HG02852 (cell line): ENCODE results near the gene SERTAD2.

Experiments used
- ATAC-seq: cut with Tn5 transposase; IDR thresholded peaks from one replicate; pipeline ENCODE4 v1.9.1; 2021; ENCODE audit warnings: mild to moderate bottlenecking, moderate library complexity; ENCODE audit not compliant: unreplicated experiment

The SERTAD2 gene

GRCh38 chr2:64629875-64630274 is 23.8 kb downstream of the SERTAD2 start:
- ATAC-seq = no peak

- ATAC-seq = no peak
Observed at GRCh38 chr2:64629329-64629781, 24.4 kb downstream of the SERTAD2 start.

- ATAC-seq = no peak
Observed at GRCh38 chr2:64627860-64628841, 25.6 kb downstream of the SERTAD2 start.

- no peak for ATAC-seq
Observed at GRCh38 chr2:64626963-64627760, 26.6 kb downstream of the SERTAD2 start.

DNA sequence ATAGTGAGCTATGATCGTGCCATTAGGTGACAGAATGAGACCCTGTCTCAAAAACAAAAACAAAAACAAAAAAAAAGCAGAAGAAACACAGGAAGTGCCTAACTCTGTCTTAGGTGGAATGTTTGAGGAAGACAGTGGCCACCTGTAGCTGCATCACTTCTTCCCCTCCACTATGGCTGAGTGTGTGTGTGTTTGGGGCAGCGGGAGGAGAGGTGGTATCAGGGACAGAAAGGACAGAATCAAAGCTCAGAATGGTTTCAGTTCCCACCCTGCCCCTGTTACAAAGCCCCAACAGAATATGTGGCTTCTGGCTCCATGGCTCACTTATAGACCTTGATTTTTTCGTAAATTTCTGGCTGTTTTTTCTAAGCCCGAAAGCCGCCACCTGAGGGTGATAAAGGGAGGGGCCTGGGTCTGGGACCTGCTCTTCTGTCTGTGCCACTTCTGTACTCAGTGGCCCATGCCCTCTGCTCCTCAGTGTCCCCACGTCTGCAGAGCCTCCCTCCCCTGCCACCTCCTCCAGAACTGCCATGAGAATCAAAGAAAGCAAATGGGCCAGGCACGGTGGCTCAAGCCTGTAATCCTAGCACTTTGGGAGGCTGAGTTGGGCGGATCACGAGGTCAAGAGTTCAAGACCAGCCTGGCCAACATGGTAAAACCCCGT is 27.4 kb downstream of the SERTAD2 start:
- no peak for ATAC-seq

- ATAC-seq = no peak
Observed at GRCh38 chr2:64625299-64626145, 28.2 kb downstream of the SERTAD2 start.

DNA sequence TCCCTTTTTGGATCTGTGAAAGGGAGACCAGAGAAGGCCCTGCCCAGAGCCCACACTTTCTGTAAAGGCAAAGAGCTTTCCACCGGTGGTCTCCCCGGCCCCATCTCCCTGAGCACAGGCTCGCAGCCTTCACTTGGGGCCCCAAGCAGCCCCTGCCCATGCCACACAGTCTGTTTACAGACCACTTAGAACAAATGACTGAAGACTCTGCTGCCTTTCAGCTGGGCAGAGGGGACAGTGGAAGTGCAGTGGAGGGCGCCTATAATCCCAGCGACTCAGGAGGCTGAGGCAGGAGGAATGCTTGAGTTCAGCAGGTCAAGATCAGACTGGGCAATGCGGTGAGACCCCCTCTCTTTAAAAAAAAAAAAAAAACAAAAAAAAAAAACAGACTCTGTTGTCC is 28.9 kb downstream of the SERTAD2 start:
- no peak for ATAC-seq

DNA sequence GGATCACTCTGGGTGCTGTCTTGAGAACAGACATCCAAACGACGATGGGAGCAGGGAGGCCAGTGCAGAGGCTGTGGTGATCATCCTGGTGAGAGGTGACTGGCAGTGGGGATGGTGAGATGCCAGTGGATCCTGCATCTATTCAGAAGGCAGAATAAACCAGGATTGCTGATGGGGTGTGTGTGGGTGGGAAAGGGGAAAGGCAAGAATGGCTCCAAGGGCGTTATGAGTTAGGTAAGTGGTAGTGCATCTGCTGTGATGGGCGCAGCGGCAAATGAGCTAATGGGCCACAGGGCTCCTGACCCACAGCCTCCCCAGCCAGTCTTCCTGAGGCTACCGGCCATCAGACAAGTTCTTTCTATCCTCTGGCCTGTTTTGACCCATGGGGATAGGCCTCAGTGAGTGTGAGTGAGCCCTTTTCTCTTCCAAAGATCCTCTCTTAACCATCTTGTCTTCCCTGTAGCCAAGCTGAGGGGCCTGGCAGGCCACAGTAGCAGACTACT is 29.6 kb downstream of the SERTAD2 start:
- no peak for ATAC-seq

- no peak for ATAC-seq
Observed at GRCh38 chr2:64623242-64623850, 30.4 kb downstream of the SERTAD2 start.

DNA sequence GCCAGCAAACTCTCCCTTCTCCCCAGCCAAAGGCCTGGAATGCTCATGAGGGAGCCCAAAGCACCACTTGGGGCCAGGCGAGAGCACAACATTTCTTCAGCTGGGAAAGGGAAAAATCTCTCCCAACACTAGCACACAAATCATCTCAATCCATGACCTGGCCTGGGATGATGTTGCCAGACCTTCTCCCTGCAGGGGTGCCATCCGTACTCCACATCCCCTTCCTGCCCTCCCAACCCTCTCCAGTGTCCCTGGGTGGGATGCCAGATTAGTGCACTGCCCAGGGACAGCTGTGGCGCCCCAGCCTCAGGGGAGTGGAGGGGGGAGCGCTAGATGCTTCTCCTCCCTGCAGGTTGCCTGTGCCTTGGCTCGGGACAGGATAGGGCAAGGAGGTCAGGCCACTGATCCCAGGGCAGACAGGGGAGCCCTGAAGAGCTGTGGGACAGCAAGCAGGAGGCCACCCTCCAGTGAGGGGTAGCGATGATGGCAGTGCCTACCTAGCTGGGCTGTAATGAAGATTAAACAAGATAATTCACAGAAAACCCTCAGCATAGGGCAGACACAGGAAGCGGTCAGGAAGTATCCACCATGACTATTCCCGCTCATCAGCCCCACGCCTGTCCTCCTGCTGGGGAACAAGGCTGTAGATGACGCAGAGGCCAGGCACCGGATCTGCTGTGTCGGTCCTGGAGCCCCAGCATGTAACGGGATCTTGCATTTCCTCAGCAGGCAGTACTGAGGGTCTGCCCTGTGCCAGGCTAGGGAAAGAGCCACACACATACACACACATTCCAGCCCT is 31.1 kb downstream of the SERTAD2 start:
- ATAC-seq = no peak

GRCh38 chr2:64620661-64621060 is 33.1 kb downstream of the SERTAD2 start:
- ATAC-seq = no peak

DNA sequence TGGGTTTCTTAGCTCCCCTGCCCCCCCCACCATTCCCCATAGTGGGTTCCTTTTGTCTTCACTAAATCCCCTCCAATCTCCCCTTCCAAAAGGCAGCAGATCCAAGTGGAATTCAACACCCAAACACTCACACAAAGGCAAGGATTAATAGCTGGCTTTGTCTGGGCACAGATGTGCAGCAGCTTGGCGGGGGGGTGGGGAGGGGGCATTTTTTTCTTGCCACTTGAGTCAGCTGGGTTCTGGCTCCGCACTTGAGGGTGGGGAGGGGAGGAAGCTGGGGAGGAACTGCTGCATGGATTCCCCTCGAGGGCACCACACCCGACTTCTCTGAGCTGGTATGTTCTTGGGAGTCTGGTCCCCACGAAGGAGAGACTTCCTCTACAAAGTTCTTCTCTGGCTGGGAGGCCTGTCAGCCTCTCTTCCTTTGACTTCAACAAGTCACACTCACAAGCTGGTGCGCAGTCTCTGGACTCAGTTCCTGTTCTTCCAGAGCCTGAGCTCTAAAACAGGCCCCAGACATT is 36.0 kb downstream of the SERTAD2 start:
- no peak for ATAC-seq

DNA sequence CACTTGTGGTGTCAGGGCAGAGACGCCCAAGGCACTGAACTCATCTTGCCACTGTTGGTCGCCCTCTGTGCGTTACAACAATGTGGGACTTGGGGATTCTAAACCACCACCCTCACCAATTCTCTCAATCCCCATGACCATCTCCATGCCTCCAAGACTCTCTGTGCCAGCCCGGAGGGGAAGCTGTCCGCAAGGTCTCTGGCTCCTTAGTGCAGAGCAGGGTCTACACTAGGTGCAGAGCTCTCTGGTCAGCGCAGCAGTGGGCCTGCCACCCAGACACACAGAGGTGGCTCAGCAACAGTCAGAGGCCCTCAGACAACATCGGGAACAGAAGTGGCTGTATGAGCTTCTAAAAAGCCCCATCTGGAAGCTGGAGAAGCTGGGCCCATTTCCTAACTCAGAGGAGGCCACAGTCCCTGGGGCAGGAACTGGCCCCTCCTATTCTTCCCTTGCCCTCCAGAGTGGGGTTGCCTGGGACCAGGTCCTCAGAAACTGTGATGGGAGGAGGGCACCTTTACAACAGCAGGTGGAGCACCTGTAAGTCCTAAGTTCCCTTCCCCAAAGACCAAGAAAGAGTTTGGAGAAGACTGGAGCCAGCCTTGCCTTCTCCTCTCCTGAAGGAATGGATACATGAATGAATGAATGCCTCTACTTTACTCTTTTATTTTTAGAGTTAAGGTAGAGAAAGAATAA is 37.7 kb downstream of the SERTAD2 start:
- no peak for ATAC-seq

DNA sequence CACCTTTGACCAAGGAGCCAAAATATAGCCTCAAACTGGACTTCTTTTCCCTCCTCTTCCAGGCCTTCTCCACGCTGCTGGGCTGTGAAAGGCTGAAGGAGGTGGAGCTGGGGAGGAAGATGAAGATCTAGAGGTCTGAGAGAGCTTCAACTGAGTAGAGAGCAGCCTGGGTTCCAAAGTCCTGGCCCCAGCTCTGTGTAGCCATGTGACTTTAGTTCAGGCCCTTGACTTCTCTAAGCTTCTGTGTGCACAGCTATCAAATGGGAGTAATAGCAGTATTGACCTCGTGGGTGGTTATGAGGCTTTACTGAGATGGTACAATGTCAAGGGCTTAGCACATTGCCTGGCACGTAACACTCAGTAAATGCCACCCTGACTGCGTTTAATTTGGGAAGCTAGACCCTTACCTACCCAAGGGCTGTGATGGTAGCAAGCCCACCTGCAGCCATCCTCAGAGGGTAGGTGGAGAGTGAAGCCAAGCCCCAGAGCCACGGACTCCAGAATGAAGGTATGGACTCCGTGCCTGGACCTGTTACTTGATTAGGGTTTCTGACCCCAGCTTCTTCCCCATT is 38.4 kb downstream of the SERTAD2 start:
- no peak for ATAC-seq

DNA sequence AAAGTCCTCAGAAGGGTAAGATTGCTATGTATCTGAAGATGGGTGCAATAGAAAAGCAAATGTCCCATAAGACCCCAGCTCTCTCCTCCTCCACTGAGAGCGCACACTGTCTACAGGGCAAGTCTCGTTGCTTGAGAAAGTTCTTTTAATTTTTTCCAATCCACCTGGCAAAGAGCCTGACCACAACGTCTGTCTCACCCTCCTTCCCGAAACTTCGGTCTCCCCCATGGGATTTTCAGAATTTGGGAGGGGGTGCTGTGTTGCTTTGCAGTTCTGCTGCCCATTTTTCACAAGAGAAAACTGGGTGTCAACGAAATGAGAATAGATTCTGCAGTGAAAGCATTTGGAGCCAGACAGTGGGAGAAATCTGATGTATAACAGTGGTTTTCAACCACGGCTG is 40.4 kb downstream of the SERTAD2 start:
- no peak for ATAC-seq

- ATAC-seq = no peak
Observed at GRCh38 chr2:64612575-64613195, 41.0 kb downstream of the SERTAD2 start.

DNA sequence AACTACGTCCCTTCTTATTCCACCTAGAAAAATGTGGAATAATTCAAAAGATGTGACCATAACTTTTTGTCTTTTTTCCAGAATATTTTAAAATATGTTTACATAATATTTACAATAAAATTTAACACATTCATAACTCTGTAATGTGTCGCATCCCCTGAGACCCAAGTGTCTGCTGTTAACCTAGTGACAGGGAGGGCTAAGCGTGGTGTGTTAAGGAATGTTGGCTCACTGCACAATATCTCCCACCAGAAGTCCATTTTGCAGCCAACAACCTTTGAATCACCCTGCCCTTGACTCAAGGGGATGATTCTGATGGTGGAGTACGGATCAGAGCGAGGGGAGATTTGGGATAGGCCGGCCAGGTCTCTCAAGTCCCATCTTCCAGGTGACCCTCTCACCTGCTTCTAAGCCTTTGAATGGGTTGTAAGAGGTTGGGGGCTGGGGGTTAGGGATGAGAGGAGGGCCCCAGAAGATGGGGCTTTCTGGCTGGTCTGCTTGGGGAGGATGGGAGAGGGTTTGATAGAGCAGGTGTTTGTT is 43.3 kb downstream of the SERTAD2 start:
- ATAC-seq = no peak
